ENCODE results near the gene MFSD6.
A peak's percentile ranks its signal among the peaks of the same experiment; 100 is the strongest.
"Not testable (repeated sequence)": the region's sequence is repeated elsewhere in the genome, so short reads cannot be mapped to it uniquely, and the experiment has no call there.

Gene MFSD6

DNA sequence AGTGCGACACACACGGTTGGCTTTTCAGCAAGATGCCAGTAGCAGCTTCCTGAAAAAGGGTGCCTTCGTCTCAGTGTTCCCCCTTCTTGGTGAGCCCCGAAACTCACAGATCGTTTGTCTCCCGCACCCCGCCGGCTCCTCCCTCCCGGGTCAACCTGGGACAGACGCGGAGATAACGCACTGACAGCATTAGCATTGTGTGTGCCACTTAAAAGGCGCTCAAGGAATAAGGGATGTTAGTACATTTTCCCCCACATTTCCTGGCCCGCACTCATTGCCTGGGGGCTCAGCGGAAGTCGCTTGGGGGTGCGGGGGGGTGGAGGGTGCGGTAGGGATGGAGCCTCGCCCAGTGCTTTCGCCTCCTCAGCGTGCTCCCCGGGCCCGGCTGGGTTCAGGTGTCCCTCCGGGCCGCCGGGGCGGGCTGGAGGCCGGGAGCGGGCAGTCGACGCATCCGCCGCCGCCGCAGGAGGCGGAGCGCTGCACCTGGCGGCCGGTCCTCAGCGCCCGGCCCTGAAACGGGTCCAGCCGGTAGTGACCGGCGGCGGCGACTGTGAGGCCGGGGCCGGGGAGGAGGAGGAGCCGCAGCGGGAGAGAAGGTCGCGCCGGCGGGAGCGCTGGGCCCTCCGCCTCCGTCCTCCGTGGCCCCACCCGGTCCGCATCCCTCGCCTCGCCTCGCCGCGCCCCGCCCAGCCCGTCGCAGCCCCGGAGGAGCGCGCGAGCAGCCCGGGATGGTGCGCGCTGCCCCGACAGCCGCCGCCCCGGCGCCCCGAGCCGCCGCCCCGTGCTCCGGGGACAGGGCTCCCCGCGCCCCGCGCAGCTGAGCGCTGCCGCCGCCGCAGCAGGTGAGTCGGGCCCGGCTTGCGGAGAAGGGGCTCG lies at the start of gene MFSD6:
Gene MFSD6, plus strand, starts transcription at position 694 of the 876 bp plus-strand sequence. CDS start 27,675 bp downstream, outside the sequence.
- peak; percentile 63 to 72 for DNase-seq

GRCh38 chr2:190358655-190359448 lies 49.3 kb upstream of the MFSD6 start:
- not testable (repeated sequence) for DNase-seq

GRCh38 chr2:190360561-190360960 lies 47.6 kb upstream of the MFSD6 start:
- DNase-seq, result no peak

GRCh38 chr2:190360965-190361364 lies 47.2 kb upstream of the MFSD6 start:
- no peak for DNase-seq

- DNase-seq, result no peak
These were observed 46.6 kb upstream of the MFSD6 start for GRCh38 chr2:190361572-190361971.

GRCh38 chr2:190362894-190363293 lies 45.3 kb upstream of the MFSD6 start:
- no peak for DNase-seq

- no peak for DNase-seq
These were observed 42.5 kb upstream of the MFSD6 start for GRCh38 chr2:190365499-190366204.

DNA sequence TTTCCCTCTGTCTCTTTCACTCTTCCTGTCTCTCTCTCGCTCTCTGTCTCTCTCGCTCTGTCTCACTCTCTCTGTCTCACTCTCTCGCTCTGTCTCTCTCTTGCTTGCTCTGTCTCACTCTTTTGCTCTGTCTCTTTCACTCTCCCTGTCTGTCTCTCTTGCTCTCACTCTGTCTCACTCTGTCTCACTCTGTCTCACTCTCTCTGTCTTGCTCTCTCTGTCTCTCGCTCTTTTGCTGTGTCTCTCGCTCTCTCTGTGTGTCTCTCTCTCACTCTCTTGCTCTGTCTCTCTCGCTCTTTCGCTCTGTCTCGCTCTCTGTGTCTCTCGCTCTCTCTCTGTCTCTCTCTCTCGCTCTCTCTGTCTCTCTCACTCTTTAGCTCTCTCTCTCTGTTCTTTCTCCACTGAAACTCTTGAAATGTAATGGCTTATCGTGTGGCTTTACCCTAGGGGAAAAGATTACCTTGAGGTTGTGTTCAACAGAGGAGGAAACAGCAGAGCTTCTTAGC lies 41.9 kb upstream of the MFSD6 start:
- no peak for DNase-seq

GRCh38 chr2:190367091-190367490 lies 41.1 kb upstream of the MFSD6 start:
- DNase-seq, result no peak

- DNase-seq, result no peak
These were observed 38.5 kb upstream of the MFSD6 start for GRCh38 chr2:190369635-190370034.

DNA sequence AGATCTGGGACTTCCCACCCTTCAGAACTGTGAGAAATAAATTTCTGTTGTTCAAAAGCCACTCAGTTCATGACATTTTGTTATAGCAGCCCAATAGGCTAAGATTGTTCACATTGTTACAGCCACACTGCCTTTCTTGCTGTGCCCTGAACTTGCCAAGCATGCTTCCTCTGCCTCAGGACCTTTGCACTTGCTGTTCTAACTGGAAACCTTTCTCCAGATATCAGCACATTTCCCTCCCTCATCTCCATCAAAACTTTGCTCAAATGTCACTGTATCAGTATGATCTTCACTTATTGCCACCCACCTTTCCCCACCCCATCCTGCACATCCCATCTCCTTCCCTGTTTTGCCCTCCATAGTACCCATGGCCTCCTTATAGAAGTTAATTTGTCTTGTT lies 32.1 kb upstream of the MFSD6 start:
- no peak for DNase-seq

DNA sequence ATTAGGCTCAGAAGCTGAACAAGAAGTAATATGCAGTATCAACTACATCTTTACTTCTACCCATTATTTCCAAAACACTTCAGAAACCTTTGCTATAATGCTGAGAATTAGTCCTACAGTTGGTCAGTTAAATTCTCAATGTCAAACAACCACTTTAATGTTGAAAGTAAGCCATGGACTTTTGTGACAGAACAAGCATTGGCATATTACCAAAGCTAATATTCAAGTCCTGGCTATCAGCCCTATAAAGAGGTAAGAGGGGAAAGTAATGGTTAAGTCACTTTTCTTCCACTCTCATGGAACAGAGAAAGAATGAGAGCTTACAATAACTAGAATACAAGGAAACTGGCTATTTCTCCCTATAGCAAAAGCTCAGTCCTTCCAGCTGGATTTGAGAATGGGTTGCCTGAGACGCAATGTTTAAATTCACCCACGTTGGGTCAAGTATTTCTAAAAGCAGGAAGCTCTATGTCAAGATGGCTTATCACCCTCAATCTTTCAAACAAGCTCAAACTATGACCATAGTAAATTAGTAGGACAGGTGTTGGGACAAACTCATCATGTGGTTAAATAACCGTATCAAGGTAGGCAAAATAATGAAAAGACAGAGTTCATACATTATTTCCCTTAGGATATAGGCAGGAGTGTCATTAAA lies 31.4 kb upstream of the MFSD6 start:
- no peak for DNase-seq

GRCh38 chr2:190378880-190379237 lies 29.3 kb upstream of the MFSD6 start:
- DNase-seq, result no peak

GRCh38 chr2:190379249-190379964 lies 28.7 kb upstream of the MFSD6 start:
- DNase-seq, result no peak

- DNase-seq, result no peak
These were observed 27.2 kb upstream of the MFSD6 start for GRCh38 chr2:190380962-190381412.

DNA sequence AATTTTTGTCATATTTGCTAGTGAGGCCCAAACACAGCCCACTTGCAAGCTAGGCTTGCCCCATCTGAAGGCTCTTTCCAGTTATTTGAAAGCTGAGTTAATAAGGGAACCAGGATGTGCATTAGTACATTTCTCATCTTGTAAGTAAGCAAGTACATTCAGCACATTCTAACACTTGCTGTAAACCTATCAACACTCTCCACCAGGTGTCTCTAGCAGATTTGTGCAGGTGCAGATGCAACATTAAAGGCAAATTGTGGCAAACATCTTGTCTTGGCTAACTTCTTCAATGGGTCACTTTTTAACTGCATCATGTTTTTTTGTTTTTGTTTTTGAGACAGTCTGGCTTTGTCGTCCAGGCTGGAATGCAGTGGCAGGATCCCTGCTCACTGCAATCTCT lies 25.3 kb upstream of the MFSD6 start:
- no peak for DNase-seq

DNA sequence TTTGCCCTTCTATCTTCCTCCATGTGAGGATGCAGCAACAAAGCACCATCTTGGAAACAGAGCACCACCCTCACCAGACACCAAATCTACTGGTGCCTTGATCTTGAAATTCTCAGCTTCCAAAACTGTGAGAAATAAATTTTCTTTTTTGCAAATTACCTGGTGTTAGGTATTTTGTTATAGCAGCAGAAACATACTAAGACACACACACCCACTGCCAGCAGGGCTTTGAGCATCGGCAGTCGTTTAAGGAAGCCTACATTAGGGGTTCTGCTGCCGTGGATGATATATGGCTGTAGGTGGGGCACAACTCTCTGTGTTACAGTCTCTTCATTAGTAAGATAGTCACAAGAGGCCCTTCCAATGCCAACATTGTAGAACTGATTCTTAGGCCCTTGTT lies 20.7 kb upstream of the MFSD6 start:
- DNase-seq, result no peak

- DNase-seq, result no peak
These were observed 11.9 kb upstream of the MFSD6 start for GRCh38 chr2:190396271-190396670.

- no peak for DNase-seq
These were observed 5.1 kb upstream of the MFSD6 start for GRCh38 chr2:190402986-190403603.

DNA sequence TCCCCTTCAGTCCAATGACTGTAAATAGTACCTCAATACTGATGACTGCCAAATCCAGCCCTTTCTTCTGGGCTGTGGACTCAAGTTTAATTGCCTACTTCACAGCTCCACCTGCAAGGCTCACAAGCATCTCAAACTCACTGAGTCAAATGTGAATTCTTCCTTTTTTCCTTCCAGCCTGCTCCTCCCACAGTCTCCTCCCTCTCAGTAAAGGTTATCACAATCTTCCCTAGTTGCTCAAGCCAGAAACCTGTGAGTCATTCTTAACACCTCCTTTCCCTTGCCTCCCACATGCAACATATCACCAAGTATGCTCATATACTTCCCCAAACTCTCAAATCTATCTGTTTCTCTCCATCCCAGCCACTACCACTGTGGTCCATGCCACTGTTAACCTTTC lies 3.7 kb upstream of the MFSD6 start:
- peak; percentile 9 to 47 for DNase-seq

DNA sequence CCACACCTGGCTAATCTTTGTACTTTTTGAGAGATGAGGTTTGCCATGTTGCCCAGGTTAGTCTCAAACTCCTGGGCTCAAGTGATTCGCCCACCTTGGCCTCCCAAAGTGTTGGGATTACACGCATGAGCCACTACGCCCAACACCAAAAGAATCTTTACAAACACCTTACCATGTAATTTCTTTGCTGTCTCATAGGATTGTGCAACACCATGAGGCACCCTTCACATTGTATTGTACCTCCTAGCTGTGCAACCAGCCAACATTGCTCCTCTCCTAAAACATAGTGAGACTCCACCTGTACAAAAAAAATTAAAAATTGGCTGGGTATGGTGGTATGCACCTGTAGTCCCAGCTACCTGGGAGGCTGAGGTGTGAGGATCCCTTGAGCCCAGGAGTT lies 3.1 kb upstream of the MFSD6 start:
- no peak for DNase-seq
